Left renal pelvis (tissue), 4 donors: Measurements from ENCODE around the gene RASIP1. TPM values are rescaled to one million over a fixed set of nuclear protein-coding genes. Genes with fewer than 3 reads are reported as not detected.
"Not testable (repeated sequence)": the region's sequence is repeated elsewhere in the genome, so short reads cannot be mapped to it uniquely, and the experiment has no call there.

Source experiments
- DNase-seq, 4 donors: peaks; one replicate each; pipeline ENCODE4 v3.0.0-alpha.2; 2013; ENCODE audit warnings: low read depth in 4 of 4, low spot score in 3 of 4
- polyA plus RNA-seq, 4 donors: library from polyadenylated mRNA; unstranded; fragments of 120-200 nt; gene quantifications; one replicate each; pipeline ENCODE4 v1.2.1, GENCODE V29; 2013; ENCODE audit not compliant: insufficient read length in 4 of 4

RASIP1 gene
- polyA plus RNA-seq, 4 donors = 11.5 to 17.3 (median 13.1) TPM

DNA sequence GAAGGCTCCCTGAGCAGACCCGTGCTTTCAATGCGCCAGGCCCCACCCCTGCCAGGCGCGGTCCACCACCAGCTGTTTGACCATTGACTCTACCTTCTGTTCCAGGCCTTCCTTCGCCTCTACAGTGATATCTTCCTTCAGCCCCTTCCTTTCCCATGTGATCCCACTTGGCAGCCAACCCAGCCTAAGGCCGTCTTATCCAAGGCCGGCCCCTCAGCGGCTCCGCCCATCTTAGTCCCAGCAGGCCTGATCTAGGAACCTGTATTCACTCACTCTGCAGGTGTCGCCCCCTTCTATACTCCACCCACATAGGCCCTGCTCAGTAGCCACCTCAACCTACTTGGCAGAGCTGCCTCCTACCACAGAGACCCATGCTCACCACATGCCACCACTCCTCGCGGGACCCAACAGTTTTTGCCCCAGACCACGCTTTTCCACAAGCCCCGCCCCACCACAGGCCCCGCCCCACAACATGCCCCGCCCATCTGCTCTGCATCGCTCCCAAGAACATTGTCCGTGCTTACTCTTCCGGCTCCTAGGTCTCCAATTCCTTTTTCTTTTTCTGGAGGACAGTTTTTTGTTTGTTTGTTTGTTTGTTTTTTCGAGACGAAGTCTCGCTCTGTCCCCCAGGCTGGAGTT lies 2.9 kb downstream of the RASIP1 start:
- no peak for DNase-seq

DNA sequence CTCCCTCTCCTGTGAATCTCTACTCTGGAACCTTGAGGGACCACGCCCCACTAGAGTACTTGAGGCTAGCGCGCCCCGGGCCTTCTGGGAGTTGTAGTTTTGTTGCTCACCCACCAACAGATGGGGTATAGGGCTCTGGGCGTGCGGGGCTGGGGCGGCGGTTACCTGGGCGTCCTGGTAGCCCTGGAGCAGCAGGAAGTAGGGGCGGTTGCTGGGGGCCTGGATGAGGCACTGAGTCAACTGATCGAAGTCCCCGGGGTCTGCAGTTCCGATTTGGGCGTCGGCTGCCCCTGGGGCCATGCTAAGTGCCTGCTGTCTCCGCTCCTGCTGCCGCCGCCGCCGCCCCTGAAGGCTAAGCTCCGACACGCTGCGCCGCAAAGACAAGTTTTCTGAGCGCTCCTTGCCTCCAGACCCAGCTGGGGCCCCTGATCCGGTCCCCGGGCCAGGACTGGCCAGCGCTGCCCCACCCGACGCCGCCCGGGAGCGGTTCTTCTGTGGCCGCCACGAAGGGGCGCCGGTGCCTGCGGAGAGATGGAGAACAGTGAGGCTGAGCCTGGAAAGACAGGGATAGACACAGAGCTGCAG lies 5.3 kb downstream of the RASIP1 start:
- DNase-seq = no peak

DNA sequence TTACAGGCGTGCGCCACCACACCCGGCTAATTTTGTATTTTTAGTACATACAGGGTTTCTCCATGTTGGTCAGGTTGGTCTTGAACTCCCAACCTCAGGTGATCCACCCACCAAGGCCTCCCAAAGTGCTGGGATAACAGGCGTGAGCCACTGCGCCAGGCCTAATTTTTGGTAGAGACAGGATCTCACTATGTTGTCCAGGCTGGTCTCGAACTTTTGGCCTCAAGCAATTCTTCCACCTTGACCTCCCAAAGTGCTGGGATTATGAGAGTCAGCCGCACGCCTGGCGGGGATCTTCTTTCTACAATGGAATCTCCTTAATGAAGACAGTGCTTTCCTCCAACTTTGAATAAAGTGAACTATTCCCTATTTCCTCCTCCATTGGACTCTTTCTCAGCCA lies 5.8 kb downstream of the RASIP1 start:
- DNase-seq = no peak

DNA sequence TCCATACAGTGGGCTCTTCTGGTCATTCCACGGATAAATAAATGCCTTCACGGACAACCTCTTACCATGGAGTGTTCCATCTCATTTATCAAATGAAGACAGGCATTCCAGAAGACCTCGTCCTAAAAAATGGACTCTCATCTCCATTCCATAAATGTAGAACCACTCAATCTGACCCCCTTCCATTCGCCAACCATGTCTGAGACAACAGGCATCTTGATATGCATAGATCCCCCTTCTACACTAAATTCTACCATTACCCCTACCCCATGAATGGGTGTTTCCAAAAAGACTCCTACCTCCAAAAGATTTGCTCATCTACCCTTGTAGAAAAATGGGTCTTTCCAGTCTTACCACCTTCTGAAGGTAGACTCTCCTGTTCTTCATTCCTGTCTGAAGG lies 9.0 kb downstream of the RASIP1 start:
- DNase-seq = no peak

DNA sequence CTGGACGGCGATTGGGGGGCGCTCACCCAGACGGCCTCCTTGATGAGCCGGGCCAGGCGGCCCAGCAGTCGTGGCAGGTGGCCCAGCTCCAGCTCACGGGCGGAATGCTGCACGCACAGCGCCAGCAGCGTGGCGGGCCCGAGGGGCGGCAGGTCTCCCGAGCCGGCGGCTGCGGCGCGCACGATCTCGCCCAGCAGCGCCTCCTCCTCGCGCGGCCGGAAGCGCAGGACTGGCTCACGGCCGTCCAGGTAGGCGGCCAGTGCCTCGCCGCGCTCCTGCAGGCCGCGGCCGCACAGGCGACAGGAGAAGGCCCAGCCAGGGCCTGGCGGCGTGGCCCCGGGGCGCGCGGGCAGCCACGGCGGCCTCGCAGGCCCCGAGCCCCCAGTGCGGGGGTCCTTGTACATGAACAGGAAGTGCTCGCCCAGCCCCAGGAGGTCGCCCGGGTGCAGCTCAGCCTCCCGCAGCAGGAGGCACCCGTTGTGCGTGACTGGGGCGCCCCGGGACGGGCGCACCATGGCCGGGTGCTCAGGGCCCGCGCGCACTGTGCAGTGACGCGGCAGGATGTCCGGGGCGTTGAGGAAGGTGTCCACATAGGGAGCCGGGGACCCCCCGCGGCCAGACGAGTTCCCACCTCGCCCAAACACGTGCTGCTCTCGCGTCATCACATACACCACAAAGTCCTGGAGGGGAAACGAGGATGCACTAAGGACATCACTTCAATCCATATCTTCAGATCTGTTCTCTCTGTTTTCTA lies 11.3 kb downstream of the RASIP1 start:
- DNase-seq = no peak

DNA sequence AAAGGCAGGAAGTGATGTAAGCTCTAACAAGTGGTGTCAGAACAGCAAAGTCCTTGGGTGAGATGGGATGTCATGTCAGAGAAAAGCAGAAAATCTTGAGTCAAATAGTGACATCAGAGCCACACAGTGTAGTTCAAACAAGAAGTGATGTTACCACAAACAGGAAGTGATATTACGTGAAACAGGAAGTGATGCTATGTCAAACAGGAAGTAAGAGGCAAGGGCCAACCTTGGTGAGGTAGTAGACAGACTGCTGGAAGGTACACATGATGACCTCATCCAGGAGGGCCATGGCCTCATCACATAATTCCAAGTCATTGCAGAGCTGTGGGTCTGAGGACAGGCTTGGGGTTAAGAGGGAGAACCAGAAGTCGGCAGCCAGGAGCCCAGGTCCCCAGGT lies 13.9 kb downstream of the RASIP1 start:
- DNase-seq = no peak

DNA sequence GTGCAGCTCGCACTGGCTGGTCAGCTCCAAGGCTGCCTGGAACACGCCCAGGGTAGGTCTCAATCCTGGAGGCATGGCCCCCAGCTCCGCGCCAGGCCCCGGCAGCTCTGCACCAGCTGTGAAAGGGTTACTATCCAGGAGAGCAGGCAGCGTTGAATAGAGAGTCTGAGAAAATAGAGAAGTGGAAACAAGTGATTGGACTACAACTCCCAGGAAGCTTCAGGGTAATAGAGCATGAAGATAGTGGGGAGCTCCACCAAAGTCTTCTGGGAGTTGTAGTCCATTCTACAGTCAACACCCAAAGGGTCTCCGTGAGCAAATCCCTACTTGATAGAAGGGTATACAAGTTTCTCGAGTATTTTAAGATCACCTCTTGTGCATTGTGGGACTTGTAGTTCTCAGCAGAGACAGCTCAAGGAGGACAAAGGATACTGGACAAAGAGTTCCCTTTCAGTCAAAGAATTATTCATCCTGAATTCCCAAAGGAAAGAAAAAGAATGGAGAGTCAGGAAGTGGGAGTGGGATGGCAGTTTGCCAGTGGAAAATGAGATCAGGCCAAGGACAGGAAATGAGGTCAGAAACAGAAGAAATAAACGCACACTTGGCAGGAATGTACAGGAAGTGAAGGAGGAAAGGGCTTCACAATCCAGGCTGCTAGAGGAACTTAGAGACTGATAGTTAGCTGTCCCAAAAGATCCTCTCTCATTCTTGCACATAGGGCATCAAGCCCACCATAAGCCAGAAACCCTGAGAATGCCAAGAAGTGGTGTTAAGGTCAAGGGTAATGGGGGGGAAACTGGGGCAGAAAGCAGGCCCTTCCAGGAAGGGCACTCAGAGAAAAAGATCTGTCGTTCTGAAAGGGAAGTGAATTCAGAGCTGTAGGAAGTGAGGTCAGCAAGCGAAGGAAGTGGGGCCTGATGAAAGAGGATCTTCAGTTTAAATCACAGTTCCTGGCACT lies 15.3 kb downstream of the RASIP1 start:
- peak in 3 of 4 donors; percentile 80 to 83 (median 81) for DNase-seq

DNA sequence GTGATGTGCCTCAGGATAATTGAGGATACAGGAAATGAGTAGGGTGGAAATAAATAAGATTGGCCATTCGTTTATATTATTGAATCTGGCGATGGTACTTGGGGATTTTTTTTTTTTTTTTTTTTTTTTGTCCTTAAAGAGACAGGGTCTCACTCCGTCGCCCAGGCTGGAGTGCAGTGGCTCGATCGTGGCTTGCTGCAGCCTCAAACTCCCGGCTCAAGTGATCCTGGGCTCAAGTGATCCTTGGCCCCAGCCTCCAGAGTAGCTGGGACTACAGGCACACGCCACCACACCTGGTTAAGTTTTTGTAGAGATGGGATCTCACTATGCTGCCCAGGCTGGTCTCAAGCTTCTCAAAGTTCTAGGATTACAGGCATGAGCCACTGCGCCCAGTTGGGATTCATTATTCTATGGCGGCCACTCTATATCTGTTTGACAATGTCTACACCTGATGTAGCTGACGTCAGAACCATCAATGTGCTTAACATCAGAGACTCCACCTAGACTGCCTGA lies 18.2 kb downstream of the RASIP1 start:
- DNase-seq = no peak

DNA sequence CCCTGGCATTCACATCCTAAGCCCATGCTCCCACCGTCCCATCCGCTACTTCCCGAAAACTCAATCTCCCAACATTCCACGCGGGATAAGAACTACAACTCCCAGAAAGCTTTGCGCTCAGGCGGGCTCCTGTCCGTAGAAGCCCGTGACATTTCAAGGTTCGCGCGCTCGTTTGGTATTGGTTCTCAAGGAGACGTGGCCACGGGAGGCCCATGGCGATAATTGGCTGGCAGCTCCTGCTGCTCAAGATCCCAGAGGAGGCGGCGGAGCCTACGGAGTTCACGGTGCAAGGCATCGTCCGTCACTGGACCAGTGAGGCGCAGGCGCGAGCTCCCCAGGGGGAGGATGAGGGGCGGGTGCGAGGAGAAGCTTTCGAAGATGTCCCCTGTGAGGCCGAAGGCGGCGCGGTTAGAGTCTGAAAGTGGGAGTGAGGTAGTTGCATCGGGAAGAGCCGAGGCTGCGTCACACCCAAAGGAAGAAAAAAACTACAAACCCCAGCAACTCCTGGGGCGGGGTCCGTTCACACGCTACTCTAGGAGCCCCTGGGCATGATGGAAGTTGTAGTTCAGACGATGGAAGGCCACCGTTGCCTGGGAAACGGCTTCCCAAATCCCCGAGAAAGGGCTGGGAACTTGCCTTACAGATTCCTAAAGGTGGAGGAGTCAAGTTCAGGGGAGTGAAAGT lies 19.7 kb downstream of the RASIP1 start:
- DNase-seq = peak; percentile 99 to 100 (median 100)

DNA sequence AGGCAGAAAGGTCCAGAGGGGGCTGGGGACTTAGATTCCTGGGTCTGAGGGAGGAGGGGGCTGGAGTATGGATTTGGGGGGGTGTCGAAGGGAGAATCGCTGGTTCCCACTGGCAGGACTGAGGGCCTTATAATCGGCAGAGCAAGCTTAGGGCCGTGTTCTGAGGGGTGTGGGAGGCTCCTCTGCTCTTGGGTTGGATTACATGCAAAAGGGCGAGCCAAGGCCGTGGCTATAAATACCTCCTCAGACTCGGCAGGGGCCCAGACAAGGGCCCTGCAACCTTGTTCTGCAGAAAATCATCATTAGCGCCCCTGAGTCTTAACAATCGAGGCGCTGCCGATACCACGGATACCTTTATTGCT lies 20.2 kb downstream of the RASIP1 start:
- DNase-seq = no peak

DNA sequence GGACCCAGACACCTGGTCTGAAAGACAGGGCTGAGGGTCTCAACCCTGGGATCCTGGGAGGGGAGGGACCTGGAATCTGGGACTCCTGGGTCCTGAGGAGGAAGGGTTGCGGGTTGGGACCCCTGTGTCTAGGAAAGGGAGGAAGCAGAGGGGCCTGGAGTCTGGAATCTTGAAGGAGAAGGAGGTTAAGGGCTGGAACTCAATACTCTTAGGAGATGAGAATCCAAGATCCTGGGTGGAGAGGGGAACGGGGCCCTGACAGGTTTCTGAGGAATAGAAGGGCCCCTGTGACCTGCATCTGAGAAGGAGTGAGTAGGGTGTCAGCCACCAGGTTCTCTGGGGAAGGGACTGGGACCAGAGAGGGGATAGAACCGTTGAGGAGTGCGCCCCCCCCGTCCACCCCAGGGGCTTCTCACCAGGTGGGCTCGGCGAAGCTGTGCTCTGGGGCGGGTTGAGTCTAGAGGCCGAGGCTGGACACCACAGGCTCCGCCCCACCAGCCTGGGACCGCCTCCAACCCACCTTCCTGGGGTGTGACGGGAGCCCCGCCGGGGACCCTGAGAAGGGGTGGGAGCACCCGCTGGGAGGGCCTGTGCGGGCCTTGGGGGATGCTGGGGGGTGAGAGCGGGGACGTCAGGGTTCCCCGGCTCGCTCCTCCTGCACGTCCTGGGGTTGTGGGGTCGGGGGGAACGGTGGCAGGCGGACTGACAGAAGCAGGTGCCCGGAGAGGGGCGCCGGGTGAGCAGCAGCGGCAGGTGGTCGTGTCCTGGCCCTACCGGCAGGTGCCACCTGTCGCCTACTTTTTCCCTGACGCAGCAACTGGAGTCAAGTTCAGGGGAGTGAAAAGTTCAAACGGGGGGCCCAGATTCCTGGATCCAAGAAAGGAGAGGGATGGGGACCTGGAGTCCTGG lies 20.9 kb downstream of the RASIP1 start, which contains the start of gene MAMSTR:
MAMSTR (minus strand) TSS at position 463 of the 909 bp plus-strand sequence. CDS start 694 bp downstream, outside the sequence.
- no peak for DNase-seq

DNA sequence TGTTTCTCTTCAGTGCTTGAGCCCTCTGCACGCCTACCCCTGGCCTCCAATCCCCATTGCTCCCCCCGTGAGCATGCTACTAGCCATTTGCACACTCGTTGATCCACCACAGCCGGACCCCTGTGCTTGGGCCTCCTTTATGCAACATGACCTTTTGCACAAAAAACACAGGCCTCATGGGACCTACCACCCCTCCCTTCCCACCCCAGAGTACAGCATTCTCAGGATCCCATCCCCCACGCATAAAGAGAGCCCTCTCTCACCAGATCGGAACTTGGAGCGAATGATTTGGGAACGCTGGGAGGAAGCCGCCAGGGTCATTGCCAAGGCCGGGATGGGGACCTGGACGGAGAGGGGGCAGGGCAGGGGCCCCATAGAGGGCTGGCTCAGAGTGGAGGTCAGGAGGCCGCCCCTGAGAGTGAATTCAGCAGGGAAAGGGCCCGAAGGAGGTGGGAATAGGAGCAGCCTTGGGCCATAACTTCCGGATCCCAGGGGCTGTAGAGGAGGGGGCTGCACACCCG lies 21.6 kb downstream of the RASIP1 start:
- DNase-seq = no peak

DNA sequence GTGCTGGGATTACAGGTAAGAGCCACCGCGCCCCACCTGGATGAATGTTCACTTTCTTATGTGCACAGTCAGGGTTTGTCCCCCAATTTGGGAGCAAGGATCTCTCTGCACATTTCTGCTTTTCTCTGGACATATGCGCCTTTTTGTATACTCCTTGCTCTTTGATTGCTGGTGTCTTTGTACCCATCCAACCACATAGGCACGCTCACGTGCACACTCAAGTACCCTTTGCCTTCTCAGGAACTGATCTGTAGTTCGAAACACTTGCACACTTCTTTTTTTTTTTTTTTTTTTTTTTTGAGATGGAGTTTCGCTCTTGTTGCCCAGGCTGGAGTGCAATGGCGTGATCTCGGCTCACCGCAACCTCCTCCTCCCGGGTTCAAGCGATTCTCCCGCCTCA lies 22.3 kb downstream of the RASIP1 start:
- not testable (repeated sequence) for DNase-seq

DNA sequence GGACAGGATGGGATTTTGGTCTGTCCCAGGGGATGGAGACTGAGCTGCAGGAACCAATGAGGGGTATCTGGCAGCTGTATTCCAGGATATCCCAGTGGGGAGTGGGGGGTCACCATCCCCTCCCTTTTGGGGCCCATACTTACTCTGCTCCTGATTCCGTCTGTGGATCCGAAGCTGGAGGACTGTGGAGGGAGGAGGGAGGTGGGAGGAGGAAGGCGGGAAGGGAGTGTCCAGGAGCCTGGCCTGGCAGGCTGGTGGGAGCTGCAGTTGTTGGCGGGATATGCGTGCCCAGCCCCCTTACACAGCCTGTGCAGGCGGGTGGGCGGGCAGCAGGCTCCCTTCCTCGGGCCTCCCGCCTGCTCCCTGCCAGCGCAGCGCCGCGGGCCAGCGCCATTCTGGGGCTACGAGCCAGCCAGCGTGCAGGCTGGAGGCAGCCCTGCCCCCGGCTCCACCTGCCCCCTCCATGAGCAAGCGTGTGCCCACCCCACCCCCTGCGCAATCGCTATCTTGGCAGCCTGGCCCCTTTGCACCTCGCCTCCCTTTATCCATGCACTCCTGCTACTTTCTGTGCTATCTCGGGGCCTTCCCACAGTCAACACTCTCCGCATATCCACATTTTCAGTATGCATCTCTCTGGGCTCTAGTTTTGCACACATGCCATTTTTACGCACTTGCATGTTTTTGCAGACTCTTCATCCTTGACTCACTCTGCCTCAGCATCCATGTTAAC lies 23.7 kb downstream of the RASIP1 start:
- DNase-seq = no peak

DNA sequence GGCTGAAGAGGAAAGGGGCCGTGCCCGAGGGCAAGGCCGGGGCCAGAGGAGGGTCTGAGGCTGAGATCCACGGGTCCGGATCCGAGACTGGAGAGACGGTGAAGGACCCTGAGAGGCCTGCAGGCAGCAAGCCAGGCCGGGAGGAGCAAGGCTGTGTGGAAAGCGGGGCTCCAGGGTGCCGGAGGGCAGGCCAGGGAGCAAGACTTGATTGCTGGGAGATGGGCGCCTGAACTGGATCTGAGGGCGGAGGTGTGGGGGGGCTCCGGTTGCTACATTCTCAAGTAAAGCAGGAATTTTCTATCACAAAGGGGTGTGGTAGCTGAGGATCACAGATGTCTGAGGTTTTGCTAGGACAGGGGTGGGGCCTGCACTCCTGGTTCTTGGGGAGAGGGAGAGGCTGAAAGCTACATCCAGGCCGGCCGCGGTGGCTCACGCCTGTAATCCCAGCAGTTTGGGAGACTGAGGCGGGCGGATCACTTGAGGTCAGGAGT lies 24.7 kb downstream of the RASIP1 start:
- DNase-seq = no peak

DNA sequence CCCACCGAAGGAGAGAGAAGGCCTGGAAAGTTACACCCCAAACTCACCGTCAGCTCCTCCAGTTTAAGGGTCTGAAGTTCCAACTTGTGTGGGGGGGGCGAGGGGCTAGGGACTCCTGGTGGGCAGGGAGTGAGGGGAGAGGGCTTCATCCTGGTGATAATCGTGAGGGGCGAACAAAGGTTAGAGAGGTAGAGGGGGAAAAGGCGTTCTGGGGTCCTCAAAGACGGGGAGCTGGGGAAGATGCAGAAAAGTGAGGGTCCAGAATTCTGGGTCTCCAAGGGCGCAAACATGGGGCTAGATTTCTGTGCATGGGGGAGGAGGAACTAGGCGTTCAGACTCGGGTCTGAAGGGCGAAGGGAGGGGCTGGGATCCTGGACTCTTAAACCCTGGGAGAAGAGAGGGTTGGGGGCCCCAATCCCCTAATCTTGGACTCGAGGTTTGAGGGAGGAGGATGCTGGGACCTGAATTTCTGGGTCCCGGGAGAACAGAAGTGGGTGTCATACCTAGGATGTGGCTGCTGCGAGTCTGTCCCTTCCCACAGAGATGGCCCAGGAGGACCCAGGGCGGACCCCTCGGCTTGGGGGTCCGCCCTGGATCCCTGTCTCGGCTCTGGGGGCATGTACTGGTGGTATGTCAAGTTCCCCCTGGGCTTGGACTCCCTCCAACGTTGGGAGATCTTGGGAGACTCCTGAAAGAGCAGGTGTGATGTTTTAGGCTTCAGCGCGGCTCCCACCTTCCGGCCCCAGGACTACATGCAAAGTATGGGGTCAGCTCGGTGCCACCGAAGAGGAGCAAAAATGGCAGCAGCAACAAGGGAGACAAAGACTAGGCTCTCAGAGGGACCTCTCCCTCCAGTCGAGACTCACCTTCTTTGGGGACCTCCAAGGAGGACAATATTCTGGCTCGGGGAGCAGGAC lies 25.4 kb downstream of the RASIP1 start:
- DNase-seq = no peak
